GM21737 (cell line): ENCODE data around the gene SSX4.
"Not testable (repeated sequence)": the region's sequence is repeated elsewhere in the genome, so short reads cannot be mapped to it uniquely, and the experiment has no call there.

Source experiments
- ATAC-seq: cut with Tn5 transposase; IDR thresholded peaks from one replicate; pipeline ENCODE4 v1.9.1; 2021; ENCODE audit warnings: mild to moderate bottlenecking, moderate library complexity; ENCODE audit not compliant: unreplicated experiment

Gene SSX4, protein sequence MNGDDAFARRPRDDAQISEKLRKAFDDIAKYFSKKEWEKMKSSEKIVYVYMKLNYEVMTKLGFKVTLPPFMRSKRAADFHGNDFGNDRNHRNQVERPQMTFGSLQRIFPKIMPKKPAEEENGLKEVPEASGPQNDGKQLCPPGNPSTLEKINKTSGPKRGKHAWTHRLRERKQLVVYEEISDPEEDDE

DNA sequence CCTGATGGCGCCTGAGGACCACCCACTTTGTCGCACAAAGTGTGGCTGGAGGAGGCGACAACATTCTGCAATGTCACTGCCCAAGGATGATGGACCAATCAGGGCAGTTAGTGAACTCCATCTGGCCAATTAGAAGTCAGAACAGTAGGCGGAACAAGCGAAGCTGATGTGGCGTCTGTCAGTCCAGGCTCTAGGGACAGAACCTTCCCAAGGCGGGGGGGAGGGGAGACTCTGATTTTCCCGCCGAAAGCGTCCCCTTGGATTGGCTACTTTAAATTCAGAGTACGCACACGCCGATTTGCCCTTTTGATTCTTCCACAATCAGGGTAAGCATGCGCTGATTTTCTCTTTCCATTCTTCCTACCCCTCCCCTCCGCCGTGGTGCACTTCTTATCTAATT, at the start of gene SSX4:
Gene SSX4, plus strand, starts transcription at position 301 of the 400 bp plus-strand sequence. CDS start 515 bp downstream, outside the sequence.
- not testable (repeated sequence) for ATAC-seq

DNA sequence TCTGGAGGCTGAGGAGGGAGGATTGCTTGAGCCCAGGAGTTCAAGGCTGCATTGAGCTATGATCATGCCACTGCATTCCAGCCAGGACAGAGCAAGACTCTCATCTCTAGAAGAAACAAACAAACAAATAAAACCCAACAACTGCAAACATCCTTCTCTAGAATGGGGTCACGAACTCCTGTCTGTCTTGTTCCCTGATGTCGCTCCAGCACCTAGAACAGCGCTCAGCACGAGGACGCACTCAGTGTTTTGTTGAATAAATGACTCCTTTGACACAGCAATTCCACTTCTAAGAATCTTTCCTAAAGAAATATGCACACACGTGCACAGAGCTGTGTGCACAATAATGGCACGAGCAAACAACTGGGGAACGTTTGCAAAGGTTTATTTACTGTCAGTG, 37.3 kb upstream of the SSX4 start:
- not testable (repeated sequence) for ATAC-seq

DNA sequence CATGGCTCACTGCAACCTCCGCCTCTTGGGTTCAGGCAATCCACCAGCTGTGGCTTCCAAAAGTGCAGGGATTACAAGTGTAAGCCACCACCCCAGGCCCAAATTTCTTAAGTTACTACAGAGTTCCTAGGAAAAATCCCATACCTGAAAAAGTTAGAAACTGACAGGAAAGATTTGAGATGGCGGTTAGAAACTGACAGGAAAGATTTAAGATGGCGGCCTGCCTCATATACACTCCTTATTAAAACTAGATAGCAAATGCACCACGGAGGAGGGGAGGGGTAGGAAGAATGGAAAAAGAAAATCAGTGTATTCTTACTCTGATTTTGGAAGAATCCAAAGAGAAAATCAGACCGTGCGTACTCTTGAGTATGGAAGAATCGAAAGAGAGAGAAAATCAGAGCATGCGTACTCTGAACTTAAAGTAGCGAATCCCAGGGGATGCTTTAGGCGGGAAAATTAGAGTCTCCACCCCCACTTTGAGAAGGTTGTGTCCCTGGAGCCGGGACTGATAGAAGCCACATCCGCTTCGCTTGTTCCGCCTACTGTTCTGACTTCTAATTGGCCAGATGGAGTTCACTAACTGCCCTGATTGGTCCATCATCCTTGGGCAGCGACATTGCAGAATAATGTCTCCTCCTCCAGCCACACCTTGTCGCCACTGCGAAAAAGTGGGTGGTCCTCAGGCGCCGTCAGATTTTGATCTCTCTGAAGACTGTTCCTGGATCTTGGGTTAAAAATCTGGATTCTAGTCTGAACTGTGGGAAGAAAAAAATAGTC, 26.8 kb upstream of the SSX4 start, which contains the start of gene SSX3:
Gene SSX3, minus strand, starts transcription at position 389 of the 780 bp plus-strand sequence. CDS start 1,454 bp downstream, outside the sequence.
- not testable (repeated sequence) for ATAC-seq

DNA sequence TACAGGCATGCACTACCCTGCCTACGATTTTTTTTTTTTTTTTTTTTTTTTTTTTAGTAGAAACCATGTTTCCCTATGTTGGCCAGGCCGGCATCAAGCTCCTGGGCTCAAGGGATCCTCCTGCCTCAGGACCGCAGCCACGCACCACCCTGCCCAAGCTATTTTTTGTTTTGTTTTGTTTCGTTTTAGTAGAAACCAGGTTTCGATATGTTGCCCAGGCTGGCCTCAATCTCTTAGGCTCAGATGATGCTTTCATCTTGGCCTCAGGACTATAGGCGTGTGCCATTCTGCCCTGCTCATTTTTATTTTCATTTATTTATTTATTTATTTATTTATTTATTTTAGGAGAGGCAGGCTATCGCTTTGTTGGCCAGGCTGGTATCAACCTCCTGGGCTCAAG, 25.7 kb upstream of the SSX4 start:
- no peak for ATAC-seq

DNA sequence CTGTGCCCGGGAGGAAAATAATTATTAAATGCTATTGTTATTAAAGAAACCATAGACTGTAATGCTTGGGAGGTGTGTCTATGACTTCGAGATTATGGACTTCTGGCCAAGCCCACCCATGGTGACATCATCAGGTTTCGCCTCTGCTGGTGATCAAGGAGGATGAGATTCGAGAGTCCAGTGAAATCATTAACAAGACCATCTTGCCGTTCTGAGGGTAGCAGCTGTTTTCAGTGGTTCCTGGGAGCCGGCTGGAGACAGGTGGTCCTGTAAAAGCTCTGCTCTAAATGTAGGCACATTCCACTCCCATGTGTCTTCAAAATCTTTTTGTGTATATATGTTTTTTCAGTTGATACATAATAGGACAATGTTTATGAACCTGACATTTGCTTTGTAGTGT, 24.1 kb upstream of the SSX4 start:
- ATAC-seq = not testable (repeated sequence)

DNA sequence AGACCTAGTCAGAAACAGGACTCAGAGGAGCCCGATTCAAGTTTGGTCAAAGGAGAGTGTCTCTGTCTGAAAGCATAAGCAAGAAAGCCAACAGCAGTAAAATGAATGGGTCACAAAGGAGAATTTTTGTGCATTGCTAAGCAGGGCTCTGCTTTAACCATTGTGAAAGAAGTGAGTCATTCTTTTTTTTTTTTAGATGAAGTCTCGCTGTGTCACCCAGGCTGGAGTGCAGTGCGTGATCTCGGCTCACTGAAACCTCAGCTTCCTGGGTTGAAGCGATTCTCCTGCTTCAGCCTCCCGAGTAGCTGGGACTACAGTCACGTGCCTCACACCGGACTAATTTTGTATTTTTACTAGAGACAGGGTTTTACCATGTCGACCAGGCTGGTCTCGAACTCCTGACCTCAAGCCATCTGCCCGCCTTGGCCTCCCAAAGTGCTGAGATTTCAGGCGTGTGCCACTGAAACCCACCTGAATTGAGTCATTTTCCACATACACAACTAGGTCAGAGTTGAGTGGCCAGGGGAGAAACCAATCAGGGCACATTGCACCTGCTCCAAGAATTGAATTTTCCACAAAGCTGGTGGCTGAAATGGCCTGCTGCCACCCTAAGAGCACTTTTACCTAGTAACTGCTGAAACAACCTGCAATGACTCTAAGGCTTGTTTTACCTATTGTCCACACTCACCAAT, 15.5 kb upstream of the SSX4 start:
- ATAC-seq = not testable (repeated sequence)

DNA sequence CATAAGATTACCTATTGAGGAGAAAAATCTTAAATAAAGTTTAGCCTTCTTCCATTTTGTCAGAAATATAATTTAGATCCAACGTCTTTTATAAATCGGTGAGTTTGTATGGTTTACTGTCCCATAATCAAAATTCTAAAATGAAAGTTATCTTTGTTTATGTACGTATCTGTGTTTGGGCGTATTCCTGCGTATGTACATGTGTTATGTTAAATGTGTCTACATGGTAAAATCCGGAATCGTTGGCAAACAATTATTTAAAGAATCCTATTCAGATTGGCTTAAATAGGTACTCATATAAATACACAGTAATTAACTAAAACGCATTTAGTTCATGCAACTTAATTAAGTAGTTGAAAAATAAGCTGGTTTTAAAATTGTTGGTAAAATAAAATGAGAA, 12.9 kb upstream of the SSX4 start:
- ATAC-seq = not testable (repeated sequence)

DNA sequence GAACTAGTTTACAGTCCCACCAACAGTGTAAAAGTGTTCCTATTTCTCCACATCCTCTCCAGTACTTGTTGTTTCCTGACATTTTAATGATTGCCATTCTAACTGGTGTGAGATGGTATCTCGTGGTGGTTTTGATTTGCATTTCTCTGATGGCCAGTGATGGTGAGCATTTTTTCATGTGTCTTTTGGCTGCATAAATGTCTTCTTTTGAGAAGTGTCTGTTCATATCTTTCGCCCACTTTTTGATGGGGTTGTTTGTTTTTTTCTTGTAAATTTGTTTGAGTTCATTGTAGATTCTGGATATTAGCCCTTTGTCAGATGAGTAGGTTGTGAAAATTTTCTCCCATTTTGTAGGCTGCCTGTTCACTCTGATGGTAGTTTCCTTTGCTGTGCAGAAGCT, 13.6 kb downstream of the SSX4 start:
- ATAC-seq = not testable (repeated sequence)

DNA sequence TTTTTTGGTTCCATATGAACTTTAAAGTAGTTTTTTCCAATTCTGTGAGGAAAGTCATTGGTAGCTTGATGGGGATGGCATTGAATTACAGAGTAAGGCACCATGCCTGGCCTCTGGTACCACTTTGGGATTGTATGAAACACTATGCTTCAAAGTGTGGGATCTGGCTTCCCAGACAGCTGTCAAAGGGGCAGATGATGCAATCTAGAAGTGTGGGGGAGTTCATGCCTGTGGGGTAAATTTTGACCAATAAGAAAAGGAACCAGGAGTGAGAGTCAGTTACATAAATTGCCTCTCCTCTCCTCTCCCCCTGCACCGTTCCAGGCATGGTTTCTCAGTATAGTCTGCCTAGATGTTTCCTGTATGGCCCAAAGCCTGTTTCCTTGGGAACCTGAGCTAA, 14.5 kb downstream of the SSX4 start:
- ATAC-seq = not testable (repeated sequence)

DNA sequence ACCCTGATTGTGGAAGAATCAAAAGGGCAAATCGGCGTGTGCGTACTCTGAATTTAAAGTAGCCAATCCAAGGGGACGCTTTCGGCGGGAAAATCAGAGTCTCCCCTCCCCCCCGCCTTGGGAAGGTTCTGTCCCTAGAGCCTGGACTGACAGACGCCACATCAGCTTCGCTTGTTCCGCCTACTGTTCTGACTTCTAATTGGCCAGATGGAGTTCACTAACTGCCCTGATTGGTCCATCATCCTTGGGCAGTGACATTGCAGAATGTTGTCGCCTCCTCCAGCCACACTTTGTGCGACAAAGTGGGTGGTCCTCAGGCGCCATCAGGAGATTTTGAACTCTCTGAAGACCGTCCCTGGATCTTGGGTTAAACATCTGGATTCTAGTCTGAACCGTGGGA, 28.5 kb downstream of the SSX4 start, which contains the start of gene SSX4B:
Gene SSX4B, minus strand, starts transcription at position 101 of the 400 bp plus-strand sequence. CDS start 588 bp downstream, outside the sequence.
- ATAC-seq = not testable (repeated sequence)

DNA sequence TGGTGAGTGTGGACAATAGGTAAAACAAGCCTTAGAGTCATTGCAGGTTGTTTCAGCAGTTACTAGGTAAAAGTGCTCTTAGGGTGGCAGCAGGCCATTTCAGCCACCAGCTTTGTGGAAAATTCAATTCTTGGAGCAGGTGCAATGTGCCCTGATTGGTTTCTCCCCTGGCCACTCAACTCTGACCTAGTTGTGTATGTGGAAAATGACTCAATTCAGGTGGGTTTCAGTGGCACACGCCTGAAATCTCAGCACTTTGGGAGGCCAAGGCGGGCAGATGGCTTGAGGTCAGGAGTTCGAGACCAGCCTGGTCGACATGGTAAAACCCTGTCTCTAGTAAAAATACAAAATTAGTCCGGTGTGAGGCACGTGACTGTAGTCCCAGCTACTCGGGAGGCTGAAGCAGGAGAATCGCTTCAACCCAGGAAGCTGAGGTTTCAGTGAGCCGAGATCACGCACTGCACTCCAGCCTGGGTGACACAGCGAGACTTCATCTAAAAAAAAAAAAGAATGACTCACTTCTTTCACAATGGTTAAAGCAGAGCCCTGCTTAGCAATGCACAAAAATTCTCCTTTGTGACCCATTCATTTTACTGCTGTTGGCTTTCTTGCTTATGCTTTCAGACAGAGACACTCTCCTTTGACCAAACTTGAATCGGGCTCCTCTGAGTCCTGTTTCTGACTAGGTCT, 43.8 kb downstream of the SSX4 start:
- not testable (repeated sequence) for ATAC-seq

DNA sequence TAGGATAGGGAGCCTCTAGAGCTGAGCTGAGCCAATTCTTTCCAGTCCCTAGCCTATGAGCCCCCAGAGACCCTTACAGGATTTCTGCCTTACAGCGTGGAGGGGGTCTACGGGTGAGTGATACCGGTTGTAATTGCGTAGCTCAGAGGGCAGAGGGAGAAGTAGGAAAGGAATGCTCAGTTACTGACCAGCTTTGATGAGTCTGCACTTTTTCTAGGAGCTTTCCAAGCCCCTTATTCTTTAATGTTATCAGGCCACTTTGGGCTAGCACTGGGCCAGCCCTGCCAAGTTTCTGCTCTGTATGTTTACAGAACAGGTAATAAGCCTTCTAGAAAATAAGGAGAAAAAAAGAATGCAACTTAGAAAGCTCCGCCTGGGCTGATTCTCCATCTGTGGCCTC, 46.3 kb downstream of the SSX4 start:
- ATAC-seq = not testable (repeated sequence)

DNA sequence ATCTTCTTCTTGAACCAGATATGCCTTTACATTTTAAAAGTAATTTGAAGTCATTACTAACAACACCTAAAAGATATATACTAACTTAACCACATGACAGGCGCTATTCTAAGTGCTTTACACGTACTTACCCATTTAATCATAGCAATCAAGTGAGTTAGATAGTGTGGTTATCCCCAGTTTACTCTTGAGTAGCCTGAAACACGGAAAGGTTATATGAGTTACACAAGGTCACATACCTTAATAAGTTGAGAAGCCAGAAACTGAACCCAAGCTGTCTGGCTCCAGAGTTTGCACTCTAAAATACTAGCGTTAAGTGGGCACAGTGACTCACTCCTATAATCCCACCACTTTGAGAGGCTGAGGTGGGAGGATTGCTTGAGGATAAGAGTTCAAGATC, 46.8 kb downstream of the SSX4 start:
- ATAC-seq = not testable (repeated sequence)

DNA sequence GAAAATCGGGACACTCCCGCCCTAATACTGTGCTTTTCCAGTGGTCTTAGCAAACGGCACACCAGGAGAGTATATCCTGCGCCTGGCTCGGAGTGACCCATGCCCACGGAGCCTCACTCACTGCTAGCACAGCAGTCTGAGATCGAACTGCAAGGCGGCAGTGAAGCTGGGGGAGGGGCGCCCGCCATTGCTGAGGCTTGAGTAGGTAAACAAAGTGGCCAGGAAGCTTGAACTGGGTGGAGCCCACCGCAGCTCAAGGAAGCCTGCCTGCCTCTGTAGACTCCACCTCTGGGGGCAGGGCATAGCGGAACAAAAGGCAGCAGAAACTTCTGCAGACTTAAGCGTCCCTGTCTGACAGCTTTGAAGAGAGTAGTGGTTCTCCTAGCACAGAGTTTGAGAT, 50.4 kb downstream of the SSX4 start:
- ATAC-seq = not testable (repeated sequence)
